GM19455 (cell line): ENCODE data around the gene SMURF1.
"Not testable (repeated sequence)": the region's sequence is repeated elsewhere in the genome, so short reads cannot be mapped to it uniquely, and the experiment has no call there.

Source experiments
- ATAC-seq: cut with Tn5 transposase; IDR thresholded peaks from one replicate; pipeline ENCODE4 v1.9.1; 2021; ENCODE audit not compliant: unreplicated experiment

SMURF1 gene

DNA sequence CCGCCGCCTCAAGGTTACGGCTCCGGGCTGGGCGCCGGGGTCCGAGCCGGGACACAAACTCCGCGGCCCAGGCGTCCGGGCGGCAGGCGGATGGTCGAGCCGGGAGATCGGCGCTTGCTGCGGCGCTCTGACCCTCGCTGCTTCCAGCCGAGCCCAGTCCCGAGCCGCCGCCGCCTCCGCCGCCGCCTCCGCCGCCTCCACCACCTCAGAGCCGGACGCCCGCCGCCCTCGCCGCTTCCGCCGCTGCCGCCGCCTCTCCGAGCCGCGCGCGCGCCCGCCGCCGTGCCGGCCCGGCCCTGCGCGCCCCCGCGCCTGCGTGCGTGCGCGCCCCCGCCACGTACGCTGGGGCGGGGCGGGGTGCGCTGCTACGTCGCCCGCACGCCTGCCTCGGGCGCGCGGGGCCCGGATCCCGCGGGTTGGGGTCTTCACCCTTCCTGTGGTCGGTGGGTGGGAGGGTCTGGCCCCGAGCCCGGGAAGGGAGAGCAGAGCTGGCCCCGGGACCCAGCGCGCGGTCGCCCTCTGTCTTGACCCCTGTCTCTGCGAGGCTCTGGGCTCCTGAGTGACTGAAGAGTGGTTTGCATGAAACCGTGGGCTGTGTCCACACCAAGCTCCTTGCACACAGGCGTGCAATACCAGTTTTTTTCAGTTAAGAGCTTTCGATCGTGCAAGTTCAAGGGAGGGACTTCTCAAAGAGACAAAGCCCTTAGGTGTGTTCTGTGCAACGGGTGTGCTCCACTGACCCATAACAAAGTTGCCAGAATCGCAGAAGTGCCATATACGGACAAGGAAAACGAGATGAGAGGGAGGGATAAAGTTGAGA is at the start of gene SMURF1:
TSS of gene SMURF1 (minus strand) at position 256 of the 820 bp plus-strand sequence. CDS start 328 bp downstream, outside the sequence.
- peak; percentile 79 for ATAC-seq

DNA sequence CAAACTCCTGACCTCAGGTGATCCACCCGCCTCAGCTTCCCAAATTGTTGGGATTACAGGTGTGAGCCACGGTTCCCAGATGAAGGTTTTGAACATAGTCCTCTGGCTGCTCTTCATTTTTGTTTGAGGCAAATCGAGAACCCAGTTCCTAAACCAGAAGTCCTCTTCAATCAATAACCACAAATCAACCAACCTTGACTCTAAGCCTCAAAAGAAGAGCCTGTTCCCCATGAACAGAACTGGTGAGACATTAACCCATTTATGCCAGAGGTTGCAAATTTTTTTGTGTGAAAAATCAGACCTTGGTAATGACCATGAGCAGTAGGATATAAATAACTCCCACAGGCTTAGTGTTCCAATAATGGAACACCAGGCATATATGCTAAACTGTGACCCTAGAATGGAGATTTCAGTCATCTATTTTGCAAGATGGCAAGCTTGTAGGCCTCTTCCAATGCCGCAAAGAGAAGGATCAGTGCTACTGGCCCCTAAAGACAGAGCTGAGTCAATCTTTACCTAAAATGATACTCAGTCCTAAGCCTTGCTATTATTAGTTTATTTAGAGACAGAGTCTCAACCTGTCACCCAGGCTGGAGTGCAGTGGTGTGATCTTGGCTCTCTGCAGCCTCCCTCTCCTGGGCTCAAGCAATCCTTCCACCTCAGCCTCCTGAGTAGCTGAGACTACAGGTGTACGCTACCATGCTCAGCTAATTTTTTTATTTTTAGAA is 48.1 kb upstream of the SMURF1 start:
- no peak for ATAC-seq

DNA sequence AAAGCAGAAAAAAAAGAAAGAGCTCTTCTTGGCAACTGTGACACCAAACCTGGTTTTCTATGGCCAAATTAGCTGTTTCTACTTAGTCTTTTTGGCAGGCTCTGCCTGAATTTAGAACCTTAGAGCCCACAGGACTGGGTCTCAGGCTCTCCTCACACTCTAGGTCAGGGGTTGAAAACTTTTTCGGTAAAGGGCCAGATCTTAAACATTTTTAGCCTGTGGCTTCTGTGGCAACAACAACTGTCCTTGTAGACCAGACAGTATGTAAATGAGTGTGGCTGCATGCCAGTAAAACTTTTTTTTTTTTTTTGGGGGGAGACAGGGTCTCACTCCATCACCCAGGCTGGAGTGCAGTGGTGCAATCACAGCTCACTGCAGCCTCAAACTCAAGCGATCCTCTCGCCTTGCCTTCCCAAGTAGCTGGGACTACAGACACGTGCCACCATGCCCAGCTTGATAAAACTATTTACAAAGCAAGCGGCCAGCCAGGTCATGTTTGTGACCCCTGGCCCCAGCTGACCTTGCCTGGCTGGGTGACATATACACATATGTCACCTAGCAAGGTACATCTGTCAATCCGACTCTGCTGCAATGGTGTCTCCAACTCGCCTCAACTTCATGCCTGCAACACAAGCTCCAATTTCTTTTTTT is 46.6 kb upstream of the SMURF1 start:
- no peak for ATAC-seq

DNA sequence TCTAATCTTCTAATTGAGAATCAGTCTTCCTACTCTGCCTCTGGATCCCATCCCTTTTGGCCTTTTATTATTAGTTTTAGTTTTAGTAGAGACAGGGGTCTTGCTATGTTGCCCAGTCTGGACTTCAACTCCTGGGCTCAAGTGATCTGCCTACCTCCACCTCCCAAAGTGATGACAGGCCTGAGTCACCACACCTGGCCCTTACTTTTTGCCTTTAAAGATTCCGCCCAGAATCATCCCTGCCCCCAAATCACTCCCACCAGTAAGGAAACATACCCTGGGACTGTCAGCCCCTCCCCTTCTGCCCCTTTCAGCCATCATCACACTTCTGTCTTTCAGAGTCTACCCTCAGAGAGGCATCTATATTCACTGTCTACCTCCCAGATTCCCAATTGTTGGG is 45.3 kb upstream of the SMURF1 start:
- ATAC-seq: no peak

DNA sequence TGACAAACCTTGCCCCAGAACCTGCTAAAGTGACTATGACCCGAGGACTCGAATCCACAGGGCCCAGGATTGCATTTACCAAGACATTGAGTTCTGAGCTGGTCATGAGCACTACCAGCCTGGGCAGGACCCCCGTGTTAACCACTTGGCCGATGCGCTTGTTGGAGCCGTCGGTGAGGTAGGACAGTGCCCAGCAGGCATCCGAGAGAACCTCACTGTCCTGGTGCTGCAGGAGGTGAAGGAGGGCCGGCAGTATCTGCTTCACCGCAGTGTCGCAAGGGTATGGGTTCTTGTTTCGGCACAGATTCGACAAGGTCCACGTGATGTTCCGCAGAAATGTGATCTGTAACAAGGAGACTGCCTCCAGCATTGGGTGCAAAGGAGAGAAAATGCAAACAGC is 44.3 kb upstream of the SMURF1 start:
- no peak for ATAC-seq

DNA sequence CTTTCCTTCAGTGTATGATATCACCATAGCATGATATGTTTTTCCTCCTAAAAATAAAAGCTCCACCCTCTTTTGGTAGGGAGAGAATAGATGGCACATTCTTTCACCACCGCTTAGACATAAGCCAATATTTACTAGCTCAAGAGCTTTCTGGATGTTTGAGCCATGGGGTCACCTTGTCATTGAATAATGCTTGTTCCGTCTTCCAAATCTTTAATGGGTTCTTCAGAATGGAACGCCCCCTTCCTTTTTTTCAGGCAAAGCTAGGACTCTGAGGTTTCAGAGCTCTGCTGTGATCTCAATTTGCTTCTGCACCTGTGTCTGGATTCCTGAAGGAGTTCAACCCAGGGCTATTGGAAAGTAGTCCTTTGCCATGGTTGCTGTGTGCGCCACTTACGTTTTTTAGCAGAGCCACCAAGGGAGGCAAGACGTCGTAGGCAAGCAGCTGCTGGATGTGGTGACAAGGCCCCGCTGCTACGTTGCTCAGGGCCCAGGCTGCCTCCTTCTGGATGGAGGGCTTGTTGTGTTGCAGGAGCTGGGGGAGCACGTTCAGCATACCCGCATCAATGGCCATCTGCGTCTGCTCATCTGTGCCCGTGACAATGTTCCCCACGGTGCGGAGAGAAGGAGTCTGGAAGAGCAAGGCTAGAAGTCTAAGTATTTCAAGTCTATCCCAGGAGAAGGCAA is 40.8 kb upstream of the SMURF1 start:
- ATAC-seq: no peak

DNA sequence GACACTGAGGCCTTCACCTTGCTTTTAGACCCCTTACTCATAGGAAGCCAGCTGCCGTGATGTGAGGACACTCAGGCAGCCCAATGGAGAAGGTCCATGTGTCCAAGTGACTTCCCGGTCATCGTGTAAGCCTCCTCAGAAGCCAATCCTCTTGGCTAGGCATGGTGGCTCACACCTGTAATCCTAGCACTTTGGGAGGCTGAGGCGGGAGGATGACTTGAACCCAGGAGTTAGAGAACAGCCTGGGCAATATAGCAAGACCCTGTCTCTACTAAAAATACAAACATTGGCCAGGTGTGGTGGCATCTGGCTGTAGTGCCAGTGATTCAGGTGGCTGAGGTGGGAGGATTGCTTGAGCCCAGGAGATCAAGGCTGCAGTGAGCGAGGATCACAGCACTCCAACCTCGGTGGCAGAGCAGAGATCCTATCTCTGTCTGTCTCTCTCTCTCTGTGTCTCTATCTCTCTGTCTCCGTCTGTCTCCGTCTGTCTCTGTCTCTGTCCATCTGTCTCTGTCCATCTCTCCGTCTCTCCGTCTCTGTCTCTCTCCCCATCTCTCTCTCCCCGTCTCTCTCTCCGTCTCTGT is 36.3 kb upstream of the SMURF1 start:
- ATAC-seq: no peak

DNA sequence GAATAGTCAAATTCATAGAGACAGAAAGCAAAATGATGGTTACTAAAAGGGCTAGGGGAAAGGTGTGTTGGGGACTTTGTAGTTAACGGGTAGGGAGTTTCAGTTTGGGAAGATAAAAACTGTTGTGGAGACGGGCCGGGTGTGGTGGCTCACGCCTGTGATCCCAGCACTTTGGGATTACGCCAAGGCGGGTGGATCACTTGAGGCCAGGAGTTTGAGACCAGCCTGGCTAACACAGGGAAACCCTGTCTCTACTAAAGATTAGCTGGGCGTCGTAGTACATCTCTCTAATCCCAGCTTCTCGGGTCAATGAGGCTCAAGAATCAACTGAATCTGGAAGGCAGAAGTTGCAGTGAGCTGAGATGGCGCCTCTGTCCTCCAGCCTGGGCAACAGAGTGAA is 33.3 kb upstream of the SMURF1 start:
- no peak for ATAC-seq

DNA sequence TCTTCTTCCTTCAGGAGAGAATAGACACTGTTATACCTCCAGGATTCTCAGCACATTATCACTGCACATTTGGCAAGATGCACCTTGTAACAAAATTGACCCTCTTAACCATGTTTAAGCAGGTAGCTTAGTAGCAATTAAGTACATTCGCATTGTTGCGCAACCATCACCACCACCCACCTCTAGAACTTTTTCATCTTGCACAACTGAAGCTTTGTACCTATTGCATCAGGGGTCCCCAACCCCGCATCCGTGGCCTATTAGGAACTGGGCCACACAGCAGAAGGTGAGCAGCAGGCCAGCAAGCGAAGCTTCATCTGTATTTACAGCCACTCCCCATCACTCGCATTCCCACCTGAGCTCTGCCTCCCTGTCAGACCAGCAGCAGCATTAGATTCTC is 29.9 kb upstream of the SMURF1 start:
- ATAC-seq: no peak

DNA sequence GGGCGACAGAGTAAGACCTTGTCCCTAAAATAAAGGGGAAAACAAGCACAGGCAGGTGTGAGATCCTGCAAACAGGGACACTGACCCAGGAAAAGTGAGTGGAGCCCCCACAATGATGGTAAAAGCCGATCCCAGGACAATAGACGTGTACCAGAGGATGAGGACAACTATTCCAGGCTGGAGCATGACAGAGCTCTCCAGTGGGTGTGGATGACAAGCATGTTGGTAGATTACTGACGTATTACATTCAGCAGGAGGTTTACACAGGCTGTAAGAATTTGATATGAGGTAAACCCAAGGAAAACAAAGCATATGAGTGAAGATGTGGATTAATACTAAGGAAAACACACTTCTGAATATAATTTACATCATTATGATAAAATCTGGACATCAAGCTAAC is 27.8 kb upstream of the SMURF1 start:
- no peak for ATAC-seq

DNA sequence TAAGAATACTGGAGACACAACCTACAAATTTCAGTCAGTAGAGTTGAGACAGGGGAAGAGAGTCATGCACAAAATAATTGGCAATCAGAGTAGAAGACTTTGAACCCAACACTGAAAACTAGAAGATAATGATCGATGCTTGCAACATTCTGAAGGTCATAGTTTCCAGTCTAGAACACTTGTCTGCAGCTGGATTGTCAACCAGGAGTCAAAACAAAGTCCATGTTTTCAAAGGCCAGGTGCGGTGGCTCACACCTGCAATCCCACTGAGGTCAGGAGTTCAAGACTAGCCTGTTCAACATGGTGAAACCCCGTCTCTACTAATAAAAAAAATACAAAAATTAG is 26.8 kb upstream of the SMURF1 start:
- ATAC-seq: no peak

DNA sequence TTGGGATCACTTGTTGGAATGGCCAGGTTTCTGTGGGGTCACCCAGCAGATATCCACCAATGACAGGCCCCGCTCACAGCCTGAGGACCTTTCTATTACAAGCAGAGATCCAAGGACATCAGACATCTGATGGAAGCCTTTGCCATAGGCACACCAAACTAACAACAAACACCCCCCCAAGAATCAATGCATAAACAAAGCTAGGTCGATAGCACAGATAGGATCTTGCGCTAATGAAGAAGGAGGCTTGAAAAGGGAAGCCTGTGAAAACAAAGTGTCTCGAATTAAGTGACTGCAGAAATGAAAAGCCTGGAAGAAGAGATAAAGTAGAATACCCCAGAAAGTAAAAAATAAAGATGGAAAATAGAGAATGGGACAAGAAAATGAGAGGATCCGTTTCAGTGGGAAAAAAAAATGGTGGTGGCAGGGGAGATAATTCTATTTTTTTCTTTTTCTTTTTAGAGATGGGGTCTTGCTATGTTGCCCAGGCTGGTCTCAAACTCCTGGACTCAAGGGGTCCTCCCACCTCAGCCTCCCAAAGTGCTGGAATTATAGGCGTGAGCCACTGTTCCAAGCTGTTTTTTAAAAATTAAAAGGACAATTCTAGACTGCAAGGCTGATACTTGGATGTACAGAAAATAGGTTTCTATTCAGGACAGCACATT is 26.3 kb upstream of the SMURF1 start:
- no peak for ATAC-seq

DNA sequence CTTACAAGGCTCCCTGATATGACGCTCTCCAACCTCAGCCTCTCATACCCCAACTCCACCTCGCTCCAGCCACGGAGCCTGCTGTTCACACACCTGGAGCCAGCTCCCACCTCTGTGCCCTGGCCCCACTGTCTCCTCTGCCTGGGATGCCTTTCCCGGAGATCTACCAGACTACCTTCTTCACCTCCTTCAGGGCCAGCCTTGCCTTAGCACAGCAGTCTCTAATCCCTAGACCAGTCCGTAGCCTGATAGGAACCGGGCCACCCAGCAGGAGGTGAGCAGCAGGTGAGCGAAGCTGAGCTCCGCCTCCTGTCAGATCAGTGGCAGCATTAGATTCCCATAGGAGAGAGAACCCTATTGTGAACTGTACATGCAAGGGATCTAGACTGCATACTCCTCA is 23.2 kb upstream of the SMURF1 start:
- no peak for ATAC-seq

DNA sequence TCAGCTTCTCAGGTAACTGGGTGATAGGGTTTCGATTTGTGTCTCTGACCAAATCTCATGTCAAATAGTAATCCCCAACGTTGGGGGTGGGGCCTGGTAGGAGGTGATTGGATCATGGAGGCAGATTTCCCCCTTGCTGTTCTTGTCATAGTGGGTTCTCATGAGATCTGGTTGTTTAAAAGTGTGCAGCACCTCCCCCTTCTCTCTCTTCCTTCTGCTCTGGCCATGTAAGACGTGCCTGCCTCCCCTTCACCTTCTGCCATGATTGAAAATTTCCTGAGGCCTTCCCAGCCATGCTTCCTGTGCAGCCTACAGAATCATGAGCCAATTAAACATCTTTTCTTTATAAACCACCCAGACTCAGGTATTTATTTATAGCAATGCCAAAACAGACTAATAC is 21.9 kb upstream of the SMURF1 start:
- no peak for ATAC-seq

DNA sequence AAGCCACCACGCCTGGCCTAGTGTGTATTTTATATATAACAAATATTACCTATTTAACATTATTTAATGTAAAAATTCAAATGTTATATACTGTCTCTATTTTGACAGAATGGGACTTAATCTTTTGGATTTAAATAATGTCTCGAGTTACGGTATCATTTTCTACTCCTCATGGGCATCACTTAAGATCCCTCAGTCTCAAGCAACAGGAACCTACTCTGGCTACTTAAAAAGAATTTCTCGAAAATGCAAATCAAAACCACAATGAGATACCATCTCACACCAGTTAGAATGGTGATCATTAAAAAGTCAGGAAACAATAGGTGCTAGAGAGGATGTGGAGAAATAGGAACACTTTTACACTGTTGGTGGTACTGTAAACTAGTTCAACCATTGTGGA is 19.8 kb upstream of the SMURF1 start:
- ATAC-seq: not testable (repeated sequence)

DNA sequence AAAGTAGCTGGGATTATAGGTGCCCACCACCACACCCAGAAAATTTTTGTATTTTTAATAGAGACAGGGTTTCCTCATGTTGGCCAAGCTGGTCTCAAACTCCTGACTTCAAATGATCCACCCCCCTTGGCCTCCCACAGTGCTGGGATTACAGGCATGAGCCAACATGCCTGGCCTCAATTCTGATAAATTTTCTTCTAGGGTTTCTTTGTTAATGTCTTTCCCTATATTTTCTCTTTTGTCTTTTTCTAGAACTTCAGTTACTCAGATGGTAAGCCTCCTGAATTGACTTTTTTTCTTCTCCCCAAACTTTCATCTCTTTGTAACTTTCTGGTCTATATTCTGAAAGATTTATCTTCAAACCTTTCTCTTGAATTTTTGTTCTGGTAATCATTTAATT is 12.7 kb upstream of the SMURF1 start:
- no peak for ATAC-seq

DNA sequence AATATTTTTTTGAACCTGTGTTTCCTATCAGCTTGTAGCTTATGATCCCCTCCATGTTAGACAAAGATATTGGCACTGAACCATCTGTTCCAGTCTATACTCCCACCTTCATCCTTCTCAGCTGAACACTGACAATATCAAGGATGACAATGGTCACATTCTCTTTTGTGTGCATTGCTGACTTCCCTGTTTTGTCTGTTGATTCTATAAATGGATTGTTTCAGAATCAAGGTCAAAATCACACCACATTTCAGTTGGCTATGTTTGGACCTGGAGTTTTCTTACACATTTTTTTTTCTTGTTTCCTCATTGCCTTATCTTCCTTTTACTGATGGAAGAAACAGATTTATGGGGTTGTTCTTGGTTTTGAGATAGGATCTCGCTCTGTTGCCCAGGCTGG is 11.3 kb upstream of the SMURF1 start:
- ATAC-seq: no peak

DNA sequence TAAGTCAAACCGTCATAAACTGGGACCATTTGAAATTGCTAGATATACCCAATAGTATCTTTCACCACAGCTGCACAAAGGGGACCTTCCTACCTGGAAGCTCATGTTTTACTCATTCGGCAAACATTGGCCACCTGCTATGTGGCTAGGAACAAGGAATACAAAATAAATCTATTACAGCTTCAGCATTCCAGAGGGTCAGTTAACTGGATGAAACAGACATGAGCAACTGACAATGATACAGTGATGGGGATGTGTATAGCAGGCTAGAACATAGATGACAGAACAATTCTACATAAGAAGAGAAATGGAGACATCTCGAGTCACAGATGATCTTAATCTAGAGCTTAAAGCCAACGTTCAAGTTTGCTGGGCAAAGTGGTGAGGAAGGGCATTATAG is 3.1 kb upstream of the SMURF1 start:
- ATAC-seq: no peak

DNA sequence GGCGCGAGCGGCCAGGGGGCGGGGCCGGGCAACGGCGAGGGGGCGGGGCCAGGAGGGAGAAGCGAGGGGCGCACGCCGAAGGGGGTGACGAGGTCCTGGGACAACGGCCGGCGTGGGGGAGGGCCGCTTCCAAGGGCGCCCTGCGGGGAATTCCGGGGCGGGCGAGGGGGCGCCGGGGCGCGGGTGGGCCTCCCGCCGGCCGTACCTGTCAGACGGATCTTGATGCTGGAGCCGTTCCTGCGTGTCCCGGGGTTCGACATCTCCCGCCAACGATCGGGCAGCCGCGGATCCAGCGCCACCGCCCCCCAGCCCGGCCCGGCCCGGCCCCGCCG is 421 bp downstream of the SMURF1 start:
- peak; percentile 37 for ATAC-seq

DNA sequence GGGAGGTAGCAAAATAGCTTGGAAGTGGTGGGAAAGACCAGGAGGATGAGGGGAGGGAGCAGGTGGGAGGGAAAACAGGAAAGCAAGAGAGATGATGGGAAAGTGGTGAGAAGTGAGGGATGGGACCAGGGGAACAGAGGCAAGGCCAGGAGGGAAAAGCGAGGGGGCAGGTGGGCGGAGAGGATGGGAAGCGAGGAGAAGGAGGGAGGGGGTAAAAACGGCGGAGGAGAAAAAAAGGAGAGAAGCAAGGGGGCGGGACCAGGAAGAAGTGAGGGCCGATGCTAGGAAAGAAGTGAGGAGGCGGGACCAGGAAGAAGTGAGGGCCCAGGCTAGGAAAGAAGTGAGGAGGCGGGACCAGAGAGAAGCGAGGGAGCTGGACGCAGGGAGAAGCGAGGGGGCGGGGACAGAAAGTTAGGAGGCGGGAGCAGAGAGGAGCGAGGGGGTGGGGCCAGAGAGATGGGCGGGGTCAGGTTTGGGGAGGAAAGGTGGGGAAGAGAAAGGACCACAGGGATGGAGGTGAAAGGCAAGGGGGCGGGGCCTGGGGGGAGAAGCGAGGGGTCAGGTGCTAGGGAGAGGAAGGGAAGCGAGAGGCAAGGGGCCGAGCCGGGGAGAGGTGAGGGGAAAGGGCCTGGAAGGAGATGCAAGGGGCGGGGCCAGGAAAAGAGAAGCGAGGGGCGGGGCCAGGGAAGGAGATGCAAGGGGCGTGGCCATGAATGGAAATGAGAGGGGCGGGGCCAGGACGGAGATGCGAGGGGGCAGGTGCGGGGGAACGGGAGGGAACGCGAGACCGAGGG is 984 bp downstream of the SMURF1 start:
- no peak for ATAC-seq
